ENCODE results near the gene FIG4.

- TF ChIP-seq EZH2 (IDR thresholded peaks at IDR 0.05; ENCODE audit: insufficient read depth, poor library complexity, severe bottlenecking) (no peak), EZH2phosphoT487 (IDR thresholded peaks at IDR 0.05; ENCODE audit: insufficient read depth, low read depth) (no peak)
Observed at GRCh38 chr6:109874621-109875020, 183.5 kb downstream of the FIG4 start.
